Inferior parietal cortex (tissue), 1 donor: ENCODE results near the gene MRPL48.
"Not testable (repeated sequence)": the region's sequence is repeated elsewhere in the genome, so short reads cannot be mapped to it uniquely, and the experiment has no call there.

Experiments used
- DNase-seq: peaks from one replicate; pipeline ENCODE4 v3.0.0-alpha.2; 2016; ENCODE audit errors: extremely low spot score

The MRPL48 gene

GRCh38 chr11:73839123-73839457, 51.4 kb downstream of the MRPL48 start:
- no peak for DNase-seq

GRCh38 chr11:73851046-73851764, 63.5 kb downstream of the MRPL48 start:
- DNase-seq, result no peak

GRCh38 chr11:73852049-73852448, 64.4 kb downstream of the MRPL48 start:
- DNase-seq, result no peak

- no peak for DNase-seq
Observed at GRCh38 chr11:73854680-73855079, 67.0 kb downstream of the MRPL48 start.

- DNase-seq, result peak; percentile 72
Observed at GRCh38 chr11:73856031-73856567, 68.4 kb downstream of the MRPL48 start.

- DNase-seq, result no peak
Observed at GRCh38 chr11:73859671-73860070, 72.0 kb downstream of the MRPL48 start.

- DNase-seq, result no peak
Observed at GRCh38 chr11:73860202-73860601, 72.5 kb downstream of the MRPL48 start.

- no peak for DNase-seq
Observed at GRCh38 chr11:73862986-73863385, 75.3 kb downstream of the MRPL48 start.

GRCh38 chr11:73866095-73866579, 78.5 kb downstream of the MRPL48 start:
- DNase-seq, result no peak

GRCh38 chr11:73866586-73866996, 78.9 kb downstream of the MRPL48 start:
- no peak for DNase-seq

- no peak for DNase-seq
Observed at GRCh38 chr11:73869332-73869949, 81.8 kb downstream of the MRPL48 start.

- no peak for DNase-seq
Observed at GRCh38 chr11:73870261-73870660, 82.6 kb downstream of the MRPL48 start.

GRCh38 chr11:73872749-73873357, 85.2 kb downstream of the MRPL48 start:
- no peak for DNase-seq

GRCh38 chr11:73875380-73875779, 87.7 kb downstream of the MRPL48 start:
- no peak for DNase-seq

- DNase-seq, result no peak
Observed at GRCh38 chr11:73875840-73876239, 88.2 kb downstream of the MRPL48 start.

GRCh38 chr11:73876424-73877310, 89.0 kb downstream of the MRPL48 start, which contains the start of the genes COA4 and PAAF1:
TSS of gene COA4 (minus strand) at chr11:73876846. CDS start at chr11:73873378, 3,468 bp downstream.
TSS of gene PAAF1 (plus strand) at chr11:73876999. CDS start at chr11:73877022, 23 bp downstream.
- DNase-seq, result peak; percentile 99

GRCh38 chr11:73878771-73879170, 91.1 kb downstream of the MRPL48 start:
- no peak for DNase-seq

- DNase-seq, result not testable (repeated sequence)
Observed at GRCh38 chr11:73880449-73880848, 92.8 kb downstream of the MRPL48 start.

GRCh38 chr11:73883856-73884255, 96.2 kb downstream of the MRPL48 start:
- no peak for DNase-seq

GRCh38 chr11:73888244-73888643, 100.6 kb downstream of the MRPL48 start:
- no peak for DNase-seq

- no peak for DNase-seq
Observed at GRCh38 chr11:73889019-73889418, 101.3 kb downstream of the MRPL48 start.
